IMR-90 (cell line): Measurements from ENCODE around the gene SETD2. TPM values are rescaled to one million over a fixed set of nuclear protein-coding genes. Genes with fewer than 3 reads are reported as not detected.

Experiments used
- ATAC-seq: fragments of 200-7000 bp; cut with Tn5 transposase; 2 replicates; pipeline ENCODE4 v1.9.1; 2020; ENCODE audit warnings: low read depth, mild to moderate bottlenecking, moderate library complexity
- BruUV-seq: library from RNA; stranded (reverse); fragments of 400-500 nt; replicated peaks from 2 replicates; lab custom pipeline; 2021; lab: Mats Ljungman, UMichigan
- CTCF ChIA-PET: fragments of 300-600 bp; formaldehyde crosslinking; extraction: SDS; loops from one replicate; lab custom pipeline; 2021; ENCODE audit warnings: antibody characterized with exemption; lab: Yijun Ruan, JAX
- POLR2A ChIA-PET: fragments of 300-600 bp; sonication (Branson Sonifier 250); formaldehyde crosslinking; loops from one replicate; lab custom pipeline; 2022; ENCODE audit warnings: antibody characterized with exemption; ENCODE audit not compliant: unreplicated experiment; lab: Charles Lee
- DNase-seq: peaks from one replicate; pipeline ENCODE4 v3.0.0; 2013
- H2AFZ ChIP-seq: replicated peaks from 2 replicates; pipeline ENCODE3; 2013; ENCODE audit warnings: low read length, mild to moderate bottlenecking; ENCODE audit not compliant: poor library complexity
- H2AK5ac ChIP-seq: 2 replicates; pipeline ENCODE4 v1.6.1; 2013; ENCODE audit warnings: low read depth, low read length, inconsistent platforms
- H2AK9ac ChIP-seq: replicated peaks from 2 replicates; pipeline ENCODE3; 2013; ENCODE audit warnings: mild to moderate bottlenecking, low read depth, low read length, moderate library complexity; ENCODE audit not compliant: poor library complexity
- H2BK120ac ChIP-seq: 2 replicates; pipeline ENCODE4 v1.6.1; 2013; ENCODE audit warnings: low read depth, low read length, inconsistent platforms
- H2BK15ac ChIP-seq: 3 replicates; pipeline ENCODE4 v1.6.1; 2013; ENCODE audit warnings: low read depth, low read length, inconsistent platforms
- H2BK20ac ChIP-seq: 2 replicates; pipeline ENCODE4 v1.6.1; 2013; ENCODE audit warnings: low read depth, mild to moderate bottlenecking, inconsistent platforms, low read length, moderate library complexity
- H2BK5ac ChIP-seq: 2 replicates; pipeline ENCODE4 v1.6.1; 2013; ENCODE audit warnings: mild to moderate bottlenecking, low read depth, low read length, inconsistent platforms; ENCODE audit not compliant: poor library complexity, severe bottlenecking
- H3K14ac ChIP-seq: replicated peaks from 2 replicates; pipeline ENCODE4 v1.6.1; 2013; ENCODE audit warnings: low read depth, low read length, inconsistent platforms
- H3K18ac ChIP-seq: 2 replicates; pipeline ENCODE4 v1.6.1; 2013; ENCODE audit warnings: low read depth, low read length, control low read depth
- H3K23ac ChIP-seq: 2 replicates; pipeline ENCODE4 v1.6.1; 2013; ENCODE audit warnings: low read depth, low read length, inconsistent platforms
- H3K27ac ChIP-seq: 2 replicates; pipeline ENCODE4 v1.5.1; 2013; ENCODE audit warnings: mild to moderate bottlenecking, control low read depth, low read length; ENCODE audit not compliant: insufficient read depth
- H3K27me3 ChIP-seq: 2 replicates; pipeline ENCODE4 v1.6.1; 2013; ENCODE audit warnings: low read length; ENCODE audit not compliant: control insufficient read depth, insufficient read depth
- H3K36me3 ChIP-seq: 2 replicates; pipeline ENCODE4 v1.6.1; 2013; ENCODE audit warnings: low read length, mixed read lengths; ENCODE audit not compliant: control insufficient read depth, insufficient read depth
- H3K4ac ChIP-seq: 2 replicates; pipeline ENCODE4 v1.6.1; 2013; ENCODE audit warnings: low read depth, low read length, inconsistent platforms
- H3K4me1 ChIP-seq: 2 replicates; pipeline ENCODE4 v1.6.1; 2013; ENCODE audit warnings: low read length, mixed read lengths; ENCODE audit not compliant: control insufficient read depth, insufficient read depth
- H3K4me2 ChIP-seq: 2 replicates; pipeline ENCODE4 v1.6.1; 2013; ENCODE audit warnings: low read depth, mild to moderate bottlenecking, control low read depth, low read length, moderate library complexity
- H3K4me3 ChIP-seq: 2 replicates; pipeline ENCODE4 v1.5.1; 2013; ENCODE audit warnings: low read depth, mild to moderate bottlenecking, control low read depth, low read length, moderate library complexity; ENCODE audit not compliant: insufficient read depth
- H3K56ac ChIP-seq: 2 replicates; pipeline ENCODE4 v1.6.1; 2013; ENCODE audit warnings: low read length, inconsistent platforms; ENCODE audit not compliant: insufficient read depth; ENCODE audit errors: extremely low read depth
- H3K79me1 ChIP-seq, 2 experiments: 2 replicates each; pipeline ENCODE4 v1.6.1; 2013; ENCODE audit warnings: low read length in 2 of 2, inconsistent platforms in 1 of 2, low read depth in 1 of 2
- H3K9ac ChIP-seq: 2 replicates; pipeline ENCODE4 v1.6.1; 2013; ENCODE audit warnings: low read depth, low read length, control low read depth
- H3K9me1 ChIP-seq: 2 replicates; pipeline ENCODE4 v1.6.1; 2013; ENCODE audit warnings: low read length, inconsistent platforms; ENCODE audit not compliant: insufficient read depth
- H3K9me3 ChIP-seq: 2 replicates; pipeline ENCODE4 v1.6.1; 2013; ENCODE audit warnings: low read length; ENCODE audit not compliant: control insufficient read depth, insufficient read depth
- H4K20me1 ChIP-seq: 2 replicates; pipeline ENCODE4 v1.6.1; 2013; ENCODE audit warnings: low read length, inconsistent platforms; ENCODE audit not compliant: insufficient read depth
- H4K5ac ChIP-seq: 2 replicates; pipeline ENCODE4 v1.6.1; 2013; ENCODE audit warnings: mild to moderate bottlenecking, low read depth, low read length, control low read depth
- H4K8ac ChIP-seq, 2 experiments: 2 replicates each; pipeline ENCODE4 v1.6.1; 2013; ENCODE audit warnings: low read depth in 2 of 2, low read length in 2 of 2, control low read depth in 1 of 2, inconsistent platforms in 1 of 2
- H4K91ac ChIP-seq: 2 replicates; pipeline ENCODE4 v1.6.1; 2013; ENCODE audit warnings: low read depth, low read length, inconsistent platforms; ENCODE audit not compliant: insufficient read depth
- BHLHE40 ChIP-seq: fragments of 150-350 bp; IDR thresholded peaks from 2 replicates; pipeline ENCODE4 v1.6.1; 2016; ENCODE audit warnings: mild to moderate bottlenecking, low read depth, low read length
- FOS ChIP-seq: fragments of 150-350 bp; IDR thresholded peaks from 2 replicates; pipeline ENCODE4 v1.6.1; 2016; ENCODE audit warnings: low read depth, low read length
- MAFK ChIP-seq: IDR thresholded peaks from 2 replicates; pipeline ENCODE4 v1.6.1; 2012; ENCODE audit warnings: low read depth, low read length, improper control_type of control experiment
- MAZ ChIP-seq: IDR thresholded peaks from 2 replicates; pipeline ENCODE4 v1.6.1; 2012; ENCODE audit warnings: low read depth, mild to moderate bottlenecking, low read length, improper control_type of control experiment, moderate library complexity, borderline replicate concordance
- RAD21 ChIP-seq: IDR thresholded peaks from 2 replicates; pipeline ENCODE4 v1.6.1; 2012; ENCODE audit warnings: low read length, improper control_type of control experiment
- SMC3 ChIP-seq: fragments of 150-350 bp; IDR thresholded peaks from 2 replicates; pipeline ENCODE4 v1.6.1; 2016; ENCODE audit warnings: low read depth, mild to moderate bottlenecking, antibody characterized with exemption, low read length, moderate library complexity
- dilution Hi-C: fragments of 300-500 bp; cut with HindIII; formaldehyde crosslinking; loops from one replicate; pipeline ENCODE4 v1.14.3; 2018; ENCODE audit warnings: low sequenced_read_pairs; ENCODE audit not compliant: unreplicated experiment
- in situ Hi-C: fragments of 300-500 bp; cut with MboI; formaldehyde crosslinking; loops from 3 replicates; pipeline ENCODE4 v1.14.3; 2019; ENCODE audit warnings: low sequenced_read_pairs, inconsistent platforms, mixed read lengths
- intact Hi-C: fragments of 100-400 bp; cut with micrococcal nuclease; formaldehyde crosslinking; loops from 2 replicates; pipeline ENCODE4 v1.10.0; 2022
- polyA plus RNA-seq, 3 experiments: library from polyadenylated mRNA; depleted of rRNA; stranded (reverse); fragments of >200 nt; gene quantifications; 2 replicates each; pipeline ENCODE4 v1.2.3, GENCODE V29; 2012; ENCODE audit warnings: low replicate concordance in 1 of 3
- total RNA-seq: library from RNA; depleted of rRNA; stranded (reverse); fragments of >200 nt; gene quantifications from 2 replicates; pipeline ENCODE4 v1.2.3, GENCODE V29; 2012

Gene SETD2
- total and polyA plus RNA-seq, 2 of the 4 experiments (the other 2 are of a cell fraction): 18.3 to 20.1 TPM

- CTCF ChIA-PET: interaction anchor here (0.6 to 0.7 kb wide), 2 partner anchors 58 to 209 kb away, joined by 3 to 7 read pairs; no protein-coding TSS in a partner anchor
- Histone ChIP-seq H2AK9ac (no peak overlapping the region), H3K4me1 (peaks cover 5% of the 10 kb centered on the region), H2BK120ac (no peak overlapping the region), H4K5ac (no peak overlapping the region), H3K4me2 (no peak overlapping the region), H3K4ac (no peak overlapping the region), H3K27ac (no peak overlapping the region), H4K91ac (no peak overlapping the region), H3K18ac (no peak overlapping the region), H2AFZ (no peak overlapping the region), H2AK5ac (no peak overlapping the region), H3K9ac (no peak overlapping the region), H2BK5ac (no peak overlapping the region), H3K9me1 (peaks cover 15% of the 10 kb centered on the region), H3K9me3 (no peaks in the 10 kb centered on the region), H4K8ac (no peak overlapping the region), H2BK15ac (no peak overlapping the region), H3K23ac (no peak overlapping the region), H4K20me1 (peaks cover 36% of the 10 kb centered on the region), H3K14ac (no peak overlapping the region), H3K27me3 (no peaks in the 10 kb centered on the region), H3K4me3 (no peak overlapping the region), H3K79me1 (peaks cover 22 to 68% of the 10 kb centered on the region in 2 experiments), H3K36me3 (peaks cover 9% of the 10 kb centered on the region), H3K56ac (no peak overlapping the region), H2BK20ac (no peak overlapping the region)
- TF ChIP-seq MAZ (no peak), MAFK (no peak), SMC3 (no peak), BHLHE40 (no peak), RAD21 (peak; percentile 33; the same call in 1 of the 2 replicates), FOS (no peak)
- dilution Hi-C loops (no loop called here), intact Hi-C loops (loop anchor here (5.0 kb wide), 1 partner anchor 137 kb away; the partner anchor contains the start of gene SETD2), in situ Hi-C loops (no loop called here)
- POLR2A ChIA-PET: no interaction called here
- DNase-seq (peak; percentile 59), ATAC-seq (peak; percentile 86)
- BruUV-seq: no TSS peak
Observed at GRCh38 chr3:47024932-47025331, 139.0 kb downstream of the SETD2 start.
